Embryonic facial prominence (tissue), 1 donor: ENCODE results near the gene ZNHIT3.
"Not testable (repeated sequence)": the region's sequence is repeated elsewhere in the genome, so short reads cannot be mapped to it uniquely, and the experiment has no call there.

Experiments
- DNase-seq: peaks from one replicate; pipeline ENCODE4 v3.0.0-alpha.2; 2016; ENCODE audit errors: extremely low spot score

ZNHIT3 gene

GRCh38 chr17:36484021-36484420, 2.5 kb upstream of the ZNHIT3 start:
- DNase-seq, result not testable (repeated sequence)

GRCh38 chr17:36485027-36485426, 1.5 kb upstream of the ZNHIT3 start:
- DNase-seq, result no peak

- DNase-seq, result no peak
These were observed 677 bp upstream of the ZNHIT3 start for GRCh38 chr17:36485805-36486203.

GRCh38 chr17:36493956-36494355, 7.5 kb downstream of the ZNHIT3 start:
- DNase-seq, result no peak

GRCh38 chr17:36494674-36495073, 8.2 kb downstream of the ZNHIT3 start:
- DNase-seq, result no peak

GRCh38 chr17:36495076-36495578, 8.6 kb downstream of the ZNHIT3 start:
- DNase-seq, result no peak

GRCh38 chr17:36496018-36496789, 9.7 kb downstream of the ZNHIT3 start:
- no peak for DNase-seq

GRCh38 chr17:36498155-36498554, 11.7 kb downstream of the ZNHIT3 start:
- DNase-seq, result no peak

- DNase-seq, result no peak
These were observed 12.2 kb downstream of the ZNHIT3 start for GRCh38 chr17:36498560-36499300.

GRCh38 chr17:36500745-36501225, 14.3 kb downstream of the ZNHIT3 start:
- no peak for DNase-seq

- no peak for DNase-seq
These were observed 14.9 kb downstream of the ZNHIT3 start for GRCh38 chr17:36501351-36501750.

GRCh38 chr17:36501963-36502362, 15.5 kb downstream of the ZNHIT3 start:
- no peak for DNase-seq

GRCh38 chr17:36503456-36504155, 17.1 kb downstream of the ZNHIT3 start:
- no peak for DNase-seq

- no peak for DNase-seq
These were observed 17.7 kb downstream of the ZNHIT3 start for GRCh38 chr17:36504156-36504545.

- no peak for DNase-seq
These were observed 18.7 kb downstream of the ZNHIT3 start for GRCh38 chr17:36505171-36505570.

- no peak for DNase-seq
These were observed 19.9 kb downstream of the ZNHIT3 start for GRCh38 chr17:36506249-36506826.

GRCh38 chr17:36506831-36507230, 20.4 kb downstream of the ZNHIT3 start:
- no peak for DNase-seq

GRCh38 chr17:36507266-36507665, 20.8 kb downstream of the ZNHIT3 start:
- DNase-seq, result no peak

GRCh38 chr17:36508439-36508838, 22.0 kb downstream of the ZNHIT3 start:
- not testable (repeated sequence) for DNase-seq

GRCh38 chr17:36509272-36509985, 22.9 kb downstream of the ZNHIT3 start:
- no peak for DNase-seq

- DNase-seq, result no peak
These were observed 24.2 kb downstream of the ZNHIT3 start for GRCh38 chr17:36510636-36511035.
